Kidney epithelial cell (primary cell): ENCODE results near the gene AIFM2. TPM values are rescaled to one million over a fixed set of nuclear protein-coding genes. Genes with fewer than 3 reads are reported as not detected.

ENCODE experiments used
- DNase-seq: peaks from one replicate; pipeline ENCODE4 v3.0.0-alpha.2; 2010; ENCODE audit warnings: low read depth
- H3K27me3 ChIP-seq: 2 replicates; pipeline ENCODE4 v1.6.0; 2011; ENCODE audit warnings: low read length; ENCODE audit not compliant: control insufficient read depth, insufficient read depth
- H3K36me3 ChIP-seq: 2 replicates; pipeline ENCODE4 v1.5.1; 2011; ENCODE audit warnings: low read length; ENCODE audit not compliant: control insufficient read depth, insufficient read depth
- H3K4me3 ChIP-seq: 2 replicates; pipeline ENCODE4 v1.5.1; 2011; ENCODE audit warnings: low read depth, mild to moderate bottlenecking, control low read depth, low read length
- total RNA-seq: library from RNA; depleted of rRNA; stranded (reverse); fragments of >200 nt; gene quantifications from 2 replicates; pipeline ENCODE4 v1.2.3, GENCODE V29; 2015
- TF ChIP-seq, protein P1 (sequence below): IDR thresholded peaks from 2 replicates; pipeline ENCODE4 v1.5.1; 2011; ENCODE audit warnings: mild to moderate bottlenecking, moderate library complexity, low read length, control low read depth, inconsistent platforms; ENCODE audit not compliant: insufficient read depth, poor library complexity, severe bottlenecking

The AIFM2 gene
- total RNA-seq, 1 donor from 2014 or later, result 12.4 TPM

DNA sequence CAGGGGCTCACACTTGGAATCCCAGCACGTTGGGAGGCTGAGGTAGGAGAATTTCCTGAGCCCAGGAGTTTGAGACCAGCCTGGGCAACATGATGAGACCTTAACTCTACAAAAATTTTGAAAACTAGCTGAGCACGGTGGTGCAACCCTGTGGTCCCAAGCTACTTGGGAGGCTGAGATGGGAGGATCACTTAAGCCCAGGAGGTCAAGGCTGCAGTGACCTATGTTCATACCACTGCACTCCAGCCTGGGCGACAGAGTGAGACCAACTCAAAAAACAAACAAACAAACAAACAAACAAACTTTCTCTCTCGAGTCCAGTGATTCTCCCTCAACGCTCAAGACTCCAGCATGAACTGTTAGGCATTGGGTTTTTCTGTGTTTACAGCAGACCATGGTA is 15.9 kb upstream of the AIFM2 start:
- no peak overlapping the region for H3K4me3 ChIP-seq
- no peak for DNase-seq
- H3K27me3 ChIP-seq, result no peaks in the 10 kb centered on the region
- TF ChIP-seq, protein P1, sequence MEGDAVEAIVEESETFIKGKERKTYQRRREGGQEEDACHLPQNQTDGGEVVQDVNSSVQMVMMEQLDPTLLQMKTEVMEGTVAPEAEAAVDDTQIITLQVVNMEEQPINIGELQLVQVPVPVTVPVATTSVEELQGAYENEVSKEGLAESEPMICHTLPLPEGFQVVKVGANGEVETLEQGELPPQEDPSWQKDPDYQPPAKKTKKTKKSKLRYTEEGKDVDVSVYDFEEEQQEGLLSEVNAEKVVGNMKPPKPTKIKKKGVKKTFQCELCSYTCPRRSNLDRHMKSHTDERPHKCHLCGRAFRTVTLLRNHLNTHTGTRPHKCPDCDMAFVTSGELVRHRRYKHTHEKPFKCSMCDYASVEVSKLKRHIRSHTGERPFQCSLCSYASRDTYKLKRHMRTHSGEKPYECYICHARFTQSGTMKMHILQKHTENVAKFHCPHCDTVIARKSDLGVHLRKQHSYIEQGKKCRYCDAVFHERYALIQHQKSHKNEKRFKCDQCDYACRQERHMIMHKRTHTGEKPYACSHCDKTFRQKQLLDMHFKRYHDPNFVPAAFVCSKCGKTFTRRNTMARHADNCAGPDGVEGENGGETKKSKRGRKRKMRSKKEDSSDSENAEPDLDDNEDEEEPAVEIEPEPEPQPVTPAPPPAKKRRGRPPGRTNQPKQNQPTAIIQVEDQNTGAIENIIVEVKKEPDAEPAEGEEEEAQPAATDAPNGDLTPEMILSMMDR, result no peak
- peaks cover 3% of the 10 kb centered on the region for H3K36me3 ChIP-seq

DNA sequence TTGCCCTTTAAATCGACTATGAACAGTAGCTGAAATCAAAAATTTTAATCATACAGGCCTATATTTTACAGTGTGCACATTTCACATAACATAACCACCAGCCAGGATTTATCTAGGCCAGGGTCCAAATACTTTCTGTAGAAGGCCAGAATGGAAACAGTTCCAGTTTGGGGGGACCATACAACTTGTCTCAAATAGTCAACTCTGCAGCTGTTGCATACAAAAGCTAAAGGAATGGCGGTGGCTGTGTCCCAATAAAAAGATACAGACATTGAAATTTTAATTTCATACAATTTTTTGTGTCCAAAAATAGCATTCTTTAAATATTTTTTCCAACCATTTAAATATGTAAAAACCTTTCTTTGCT is 14.6 kb upstream of the AIFM2 start:
- no peak for DNase-seq
- peaks cover 3% of the 10 kb centered on the region for H3K36me3 ChIP-seq
- H3K4me3 ChIP-seq, result no peak overlapping the region
- no peaks in the 10 kb centered on the region for H3K27me3 ChIP-seq
- TF ChIP-seq, protein P1, result no peak

DNA sequence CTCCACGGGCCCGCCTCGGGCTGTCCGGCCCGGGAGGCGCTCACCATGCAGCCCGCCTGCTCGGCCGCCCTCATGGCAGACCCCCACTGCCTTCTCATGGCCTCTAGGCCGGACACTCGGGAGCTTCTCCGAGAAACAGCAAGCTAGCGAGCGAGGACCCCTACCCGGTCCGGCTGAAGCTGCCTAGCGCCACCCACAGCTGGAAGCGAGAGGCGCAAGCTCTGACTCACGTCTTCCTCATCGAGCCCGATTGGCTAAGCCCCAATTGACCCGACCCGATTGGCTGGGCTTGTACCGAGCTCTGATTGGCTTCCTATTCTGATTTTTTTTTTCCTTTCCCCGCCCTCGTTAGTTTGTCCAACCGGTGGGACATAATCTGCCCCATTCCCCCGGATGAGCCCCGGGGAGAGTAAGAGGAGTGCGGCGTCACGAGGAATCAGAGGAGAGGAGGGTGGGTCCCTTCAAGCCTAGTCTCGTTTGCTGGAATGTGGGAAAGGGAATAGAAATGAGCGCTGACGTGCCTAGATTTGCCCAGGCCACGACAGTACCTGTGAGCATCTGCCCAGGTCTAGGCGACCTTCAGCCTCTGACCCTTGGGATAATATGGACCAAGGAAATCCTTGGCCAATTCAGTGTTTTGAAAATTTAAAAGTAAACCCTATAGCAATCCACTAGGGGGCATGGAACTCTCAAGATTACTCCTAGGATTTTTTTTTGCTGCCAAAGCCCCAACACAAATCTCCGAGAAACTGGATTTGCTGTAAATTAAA is 14.0 kb upstream of the AIFM2 start, which contains the start of gene TYSND1:
TSS of gene TYSND1 (minus strand) at position 212 of the 770 bp plus-strand sequence. CDS start at position 98, 114 bp downstream.
- TF ChIP-seq, protein P1, result peak; percentile 87
- peak; percentile 91 for DNase-seq
- no peaks in the 10 kb centered on the region for H3K36me3 ChIP-seq
- H3K4me3 ChIP-seq, result peak within 1 kb of the TSS; percentile 63
- no peaks in the 10 kb centered on the region for H3K27me3 ChIP-seq

DNA sequence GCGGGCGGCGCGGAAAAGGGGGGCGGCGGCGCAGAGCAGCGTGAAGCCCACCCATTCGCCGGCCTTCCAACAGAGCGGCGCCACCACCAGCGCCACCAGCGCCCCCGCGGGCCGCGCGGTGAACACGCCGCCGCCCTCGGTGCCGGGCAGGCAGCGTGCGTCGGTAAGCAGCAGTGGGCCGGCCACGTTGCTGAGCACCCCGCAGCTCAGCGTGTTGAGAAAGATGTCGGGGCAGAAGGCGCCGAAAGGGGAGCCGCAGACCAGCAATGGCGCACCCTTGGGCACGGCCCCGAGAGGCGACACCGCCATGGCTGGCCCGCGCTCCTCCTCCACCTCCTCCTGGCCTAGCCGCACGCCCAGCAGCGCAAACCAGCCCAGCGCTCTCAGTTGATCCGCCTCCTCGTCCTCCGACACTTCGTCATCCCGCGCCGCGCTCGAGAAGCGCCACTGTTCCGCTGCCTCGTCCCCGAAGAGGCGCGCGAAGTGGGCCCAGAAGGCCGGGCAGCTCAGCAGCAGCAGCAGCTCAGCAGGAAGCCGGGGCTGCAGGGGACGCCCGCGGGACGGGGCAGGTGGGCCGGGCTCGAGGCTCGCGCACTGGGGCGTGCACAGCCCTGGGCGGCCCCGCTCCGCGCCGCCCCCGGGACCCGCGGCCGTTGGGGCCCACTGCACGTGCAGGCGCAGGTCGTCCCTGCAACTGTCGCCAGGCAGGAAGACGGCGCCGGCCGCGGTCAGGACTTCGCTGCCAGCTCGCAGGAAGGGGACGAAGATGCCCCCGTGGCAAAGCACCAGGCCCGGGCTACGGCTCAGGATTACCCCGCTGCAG is 13.3 kb upstream of the AIFM2 start:
- TF ChIP-seq, protein P1, result no peak

DNA sequence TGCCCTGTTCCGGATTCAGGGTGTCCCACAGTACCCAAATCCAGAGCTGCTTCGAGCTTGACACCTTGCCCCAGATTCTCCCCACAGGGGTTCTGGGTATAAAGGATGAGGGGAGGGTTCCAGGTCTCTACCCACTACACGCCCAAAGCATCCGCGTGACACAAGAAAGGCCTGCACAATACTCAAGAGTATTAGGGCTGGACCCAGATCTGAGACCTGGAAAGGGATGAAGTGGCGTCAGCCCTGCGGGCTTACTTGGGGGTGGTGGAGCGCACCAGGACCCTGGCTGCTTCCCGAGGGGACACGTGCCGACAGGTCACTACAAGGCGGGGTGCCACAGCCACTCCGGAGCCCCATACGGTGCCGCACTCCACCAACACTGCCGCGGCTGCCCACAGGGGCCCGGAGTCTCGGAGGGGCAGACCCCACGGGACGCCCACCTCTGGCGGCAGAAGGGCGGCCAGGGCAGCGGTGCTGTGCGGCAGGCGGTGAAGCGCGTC is 12.6 kb upstream of the AIFM2 start:
- Histone ChIP-seq H3K4me3 (peak overlapping the region; percentile 63), H3K27me3 (no peaks in the 10 kb centered on the region), H3K36me3 (no peaks in the 10 kb centered on the region)
- TF ChIP-seq, protein P1, result no peak
- DNase-seq, result no peak

More for the DNA sequence above, 13.3 kb upstream of the AIFM2 start:
- DNase-seq, result no peak
- Histone ChIP-seq H3K27me3 (no peaks in the 10 kb centered on the region), H3K4me3 (peak overlapping the region; percentile 63), H3K36me3 (no peaks in the 10 kb centered on the region)
